GM18498 (cell line): ENCODE measurements around the gene FAM219A.
"Not testable (repeated sequence)": the region's sequence is repeated elsewhere in the genome, so short reads cannot be mapped to it uniquely, and the experiment has no call there.

ENCODE experiments used
- ATAC-seq: cut with Tn5 transposase; IDR thresholded peaks from one replicate; pipeline ENCODE4 v1.9.1; 2021; ENCODE audit warnings: mild to moderate bottlenecking, moderate library complexity; ENCODE audit not compliant: unreplicated experiment

The FAM219A gene

GRCh38 chr9:34485822-34486221 is 27.5 kb upstream of the FAM219A start:
- ATAC-seq: no peak

GRCh38 chr9:34484678-34485077 is 26.3 kb upstream of the FAM219A start:
- no peak for ATAC-seq

- ATAC-seq: not testable (repeated sequence)
Observed at GRCh38 chr9:34482746-34483145, 24.4 kb upstream of the FAM219A start.

GRCh38 chr9:34481620-34482019 is 23.2 kb upstream of the FAM219A start:
- not testable (repeated sequence) for ATAC-seq

GRCh38 chr9:34479431-34479866 is 21.1 kb upstream of the FAM219A start:
- ATAC-seq: no peak

GRCh38 chr9:34477541-34477940 is 19.2 kb upstream of the FAM219A start:
- ATAC-seq: no peak

GRCh38 chr9:34475097-34475496 is 16.7 kb upstream of the FAM219A start:
- no peak for ATAC-seq

GRCh38 chr9:34465468-34465867 is 7.1 kb upstream of the FAM219A start:
- no peak for ATAC-seq

- ATAC-seq: no peak
Observed at GRCh38 chr9:34464571-34464970, 6.2 kb upstream of the FAM219A start.

- ATAC-seq: no peak
Observed at GRCh38 chr9:34463901-34464232, 5.5 kb upstream of the FAM219A start.

GRCh38 chr9:34463098-34463900 is 4.9 kb upstream of the FAM219A start:
- ATAC-seq: no peak

GRCh38 chr9:34459941-34460340 is 1.6 kb upstream of the FAM219A start:
- ATAC-seq: no peak

- no peak for ATAC-seq
Observed at GRCh38 chr9:34459356-34459755, 986 bp upstream of the FAM219A start.

GRCh38 chr9:34458959-34459340 is 580 bp upstream of the FAM219A start:
- no peak for ATAC-seq

- no peak for ATAC-seq
Observed at GRCh38 chr9:34457266-34458012, 931 bp downstream of the FAM219A start.

- ATAC-seq: no peak
Observed at GRCh38 chr9:34456746-34457145, 1.6 kb downstream of the FAM219A start.

GRCh38 chr9:34456151-34456550 is 2.2 kb downstream of the FAM219A start:
- no peak for ATAC-seq

GRCh38 chr9:34454571-34455065 is 3.8 kb downstream of the FAM219A start:
- no peak for ATAC-seq

- ATAC-seq: no peak
Observed at GRCh38 chr9:34452568-34452967, 5.8 kb downstream of the FAM219A start.

- peak; percentile 61 for ATAC-seq
Observed at GRCh38 chr9:34451545-34451944, 6.8 kb downstream of the FAM219A start.

GRCh38 chr9:34451135-34451534 is 7.2 kb downstream of the FAM219A start:
- no peak for ATAC-seq

- ATAC-seq: no peak
Observed at GRCh38 chr9:34450644-34451043, 7.7 kb downstream of the FAM219A start.
